GM21619 (cell line): Measurements from ENCODE around the gene SLAIN2.

Experiments
- ATAC-seq: cut with Tn5 transposase; IDR thresholded peaks from one replicate; pipeline ENCODE4 v1.9.1; 2021; ENCODE audit not compliant: unreplicated experiment

Gene SLAIN2

DNA sequence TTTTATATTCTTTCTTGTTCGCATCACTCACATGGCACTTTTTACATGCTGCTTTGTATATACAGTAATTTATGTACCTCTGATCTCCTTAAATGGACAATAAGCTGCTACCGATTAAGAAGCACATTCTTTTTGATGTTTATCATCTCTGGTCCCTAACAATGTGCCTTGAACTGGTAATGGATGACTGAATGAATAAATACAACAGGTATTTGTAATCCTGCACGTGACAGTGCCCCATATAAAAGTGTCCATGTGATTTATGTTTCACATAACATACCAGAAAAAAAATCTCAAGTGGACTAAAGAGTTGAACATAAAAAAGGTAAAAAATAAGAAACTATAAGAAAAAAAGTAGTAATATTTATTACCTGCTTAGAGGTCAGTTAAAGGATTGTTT lies 7.7 kb upstream of the SLAIN2 start:
- ATAC-seq: no peak

DNA sequence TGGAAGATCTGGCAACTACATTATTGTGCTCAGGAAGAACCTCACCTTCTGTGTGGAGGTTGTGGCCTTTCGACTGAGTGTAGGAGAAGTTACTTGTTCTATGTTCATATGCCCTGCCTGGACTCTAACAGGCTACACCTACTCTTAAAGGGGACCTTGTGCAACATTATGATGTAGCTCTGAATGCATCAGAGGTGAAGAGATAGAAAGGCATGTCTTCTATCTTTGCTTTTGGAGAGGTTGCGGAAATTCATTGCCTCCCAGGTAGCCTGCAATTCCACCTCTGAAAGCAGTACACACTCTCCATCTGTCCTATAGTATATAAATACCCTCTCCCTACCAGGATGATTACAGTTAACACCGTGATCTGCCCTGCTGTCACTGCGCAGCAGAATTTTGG lies 7.1 kb upstream of the SLAIN2 start:
- no peak for ATAC-seq

- no peak for ATAC-seq
Observed at GRCh38 chr4:48334900-48335384, 6.4 kb upstream of the SLAIN2 start.

DNA sequence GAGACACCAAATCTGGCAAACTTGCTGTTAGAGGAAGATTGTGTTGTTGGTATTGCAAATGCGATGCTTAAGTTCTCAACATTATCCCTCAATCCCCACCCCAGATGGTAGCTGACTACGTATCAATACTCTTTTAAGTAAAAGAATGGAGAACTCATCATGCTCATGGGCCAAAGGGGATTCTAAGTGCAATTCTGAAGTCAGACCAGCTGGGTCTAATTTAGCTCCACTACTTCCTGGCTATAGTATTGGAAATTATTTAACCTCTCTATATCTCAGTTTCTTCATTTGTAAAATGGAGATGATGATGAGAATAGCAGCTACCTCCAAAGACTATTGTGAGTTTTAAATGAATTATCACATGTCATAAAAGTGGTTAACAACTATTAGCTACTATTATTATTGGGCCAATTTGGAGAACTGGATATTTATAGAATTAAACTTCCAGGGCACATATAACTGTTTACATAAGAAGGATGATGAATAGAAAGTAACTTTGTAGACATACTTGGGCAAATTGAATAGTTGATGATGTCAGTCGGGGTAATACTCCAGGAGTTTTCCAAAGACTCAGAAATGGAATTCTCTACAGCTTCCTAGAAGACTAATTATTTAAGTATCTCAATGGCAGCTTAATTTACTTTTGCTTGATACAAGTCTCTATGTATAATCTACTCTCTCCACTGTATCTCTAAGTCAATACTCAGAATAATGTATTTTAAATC lies 5.0 kb upstream of the SLAIN2 start:
- ATAC-seq: no peak

- ATAC-seq: no peak
Observed at GRCh38 chr4:48337731-48338130, 3.6 kb upstream of the SLAIN2 start.

DNA sequence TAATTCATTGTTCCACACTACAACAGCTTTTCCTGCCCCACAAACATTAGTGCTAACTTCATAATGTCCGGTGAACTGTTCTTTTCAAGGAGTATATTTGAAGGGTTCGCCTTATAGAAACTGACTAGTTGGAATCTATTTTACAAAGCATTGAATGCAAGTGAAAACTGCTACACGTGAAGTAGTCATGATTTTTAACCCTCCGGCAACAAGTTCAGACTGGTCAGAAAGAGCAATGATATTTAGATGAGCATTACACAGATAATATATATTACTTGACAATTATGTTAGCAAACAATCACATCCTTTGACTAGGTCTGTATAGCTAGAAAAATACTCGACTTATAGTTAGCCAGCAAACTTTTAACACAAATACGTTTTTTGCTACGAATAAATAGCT lies 1.7 kb upstream of the SLAIN2 start:
- no peak for ATAC-seq

DNA sequence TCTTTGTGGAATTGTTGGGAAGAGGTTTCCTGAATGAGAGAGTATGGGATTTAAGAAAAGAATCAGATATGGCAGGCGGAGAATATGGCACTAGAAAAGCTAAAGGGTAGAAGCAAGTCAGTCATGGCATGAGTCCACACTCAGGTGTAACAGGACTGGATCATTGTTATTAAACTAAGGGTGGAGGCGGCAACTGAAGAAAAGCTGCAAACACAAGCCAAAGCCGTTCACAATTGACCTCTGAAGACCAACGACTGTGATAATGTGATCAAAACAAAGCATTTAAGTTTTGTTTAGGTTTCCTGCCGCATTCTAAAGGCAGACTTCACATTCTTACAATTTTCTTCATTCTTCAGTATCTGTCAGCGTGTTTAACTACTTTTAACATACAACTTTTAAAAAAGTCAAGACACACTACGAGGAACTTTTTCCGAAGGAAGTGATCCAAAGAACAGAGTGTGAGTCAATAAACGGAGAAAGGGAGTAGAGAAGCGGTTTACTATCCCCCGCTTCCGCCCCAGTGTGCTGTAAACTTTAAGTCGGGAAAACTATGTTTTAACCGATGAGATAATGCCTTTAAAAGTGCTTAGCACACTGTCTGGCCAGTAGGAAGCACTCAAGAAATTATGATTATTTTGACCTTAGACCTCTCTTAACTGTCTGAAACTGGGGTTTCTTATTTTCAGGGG lies 909 bp upstream of the SLAIN2 start:
- no peak for ATAC-seq

DNA sequence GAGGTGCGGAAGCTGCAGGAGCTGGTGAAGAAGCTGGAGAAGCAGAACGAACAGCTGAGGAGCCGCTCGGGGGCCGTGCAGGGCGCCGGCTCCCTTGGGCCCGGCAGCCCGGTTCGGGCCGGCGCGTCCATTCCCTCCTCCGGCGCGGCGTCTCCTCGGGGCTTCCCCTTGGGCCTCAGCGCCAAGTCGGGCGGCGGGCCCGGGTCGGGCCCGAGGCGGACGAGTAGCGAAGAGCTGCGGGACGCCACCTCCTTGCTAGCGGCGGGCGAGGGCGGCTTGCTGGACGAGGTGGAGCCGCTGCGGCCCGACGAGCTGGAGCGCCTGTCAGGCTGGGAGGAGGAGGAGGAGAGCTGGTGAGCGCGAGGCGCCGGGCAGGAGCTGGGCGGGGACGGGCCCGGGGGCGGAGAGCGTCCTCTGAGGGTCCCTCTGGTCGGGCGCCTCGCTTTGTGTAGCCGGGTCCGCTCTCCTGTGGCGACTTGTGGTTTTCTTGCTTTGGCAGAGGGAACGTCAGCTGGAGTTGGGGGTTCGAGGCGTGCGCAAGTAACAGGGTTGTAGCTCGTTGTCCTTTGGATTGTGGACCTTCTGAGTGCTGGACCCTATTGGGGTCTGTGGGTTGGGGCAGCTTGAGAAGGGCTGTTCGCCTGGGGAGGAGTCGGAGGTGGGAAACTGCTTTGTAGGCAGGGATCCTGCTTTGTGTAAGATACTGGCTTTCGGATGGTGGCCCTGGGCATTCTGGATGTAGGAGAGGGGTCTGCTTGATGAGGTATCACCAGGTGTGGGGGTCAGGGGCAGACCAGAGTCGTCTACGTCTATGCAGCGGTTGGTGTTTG lies 662 bp downstream of the SLAIN2 start:
- peak; percentile 23 for ATAC-seq

DNA sequence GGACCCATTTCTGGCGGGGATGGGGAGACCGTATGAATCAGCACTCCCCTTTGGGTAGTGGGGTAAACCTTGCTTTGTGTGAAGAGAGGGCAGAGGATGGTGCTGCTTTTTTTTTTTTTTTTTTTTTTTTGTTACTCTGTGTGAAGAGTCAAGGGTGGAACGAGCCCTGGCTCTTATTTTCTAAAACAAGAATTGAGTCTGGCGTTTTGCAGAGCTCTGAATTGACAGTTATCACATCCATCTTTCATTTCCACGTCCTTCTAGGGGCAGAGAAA lies 1.2 kb downstream of the SLAIN2 start:
- no peak for ATAC-seq

DNA sequence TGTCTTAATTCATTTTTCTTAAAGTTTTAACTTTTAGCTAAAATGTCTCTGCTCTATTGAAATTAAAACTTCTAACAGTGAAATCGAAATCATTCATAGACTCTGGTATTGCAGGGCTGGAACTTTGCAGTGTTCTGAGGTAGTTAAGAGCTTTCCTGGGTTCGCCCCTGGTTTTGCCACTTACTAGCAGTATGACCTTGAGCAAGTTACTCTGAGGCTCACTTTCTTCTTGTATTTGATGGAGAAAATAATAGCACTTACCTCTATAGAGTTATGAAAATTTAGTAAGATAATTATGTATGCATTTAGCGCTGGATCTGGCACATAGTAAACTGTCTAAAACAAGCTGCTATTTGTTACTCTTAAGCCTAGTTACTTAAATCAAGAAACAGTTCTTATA lies 1.7 kb downstream of the SLAIN2 start:
- ATAC-seq: no peak

GRCh38 chr4:48343551-48343950 lies 2.2 kb downstream of the SLAIN2 start:
- ATAC-seq: no peak

DNA sequence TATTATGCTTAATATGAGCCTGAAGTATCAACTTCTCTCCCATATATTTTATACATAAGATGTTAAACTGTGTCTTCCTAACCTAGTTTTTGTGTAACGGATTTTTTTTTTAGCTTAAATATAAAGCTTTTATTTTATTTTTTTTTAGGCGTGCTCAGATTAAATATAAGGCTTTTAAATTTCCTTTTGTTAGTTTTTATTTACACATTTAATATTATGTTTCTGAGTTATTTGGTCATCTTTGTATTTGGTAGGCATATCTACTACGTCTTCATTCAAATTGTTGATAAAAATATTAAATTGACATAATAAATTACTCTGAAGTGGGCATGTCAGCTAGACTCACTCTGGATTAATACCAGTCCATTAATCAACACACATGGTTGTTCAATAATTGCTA lies 4.2 kb downstream of the SLAIN2 start:
- no peak for ATAC-seq

DNA sequence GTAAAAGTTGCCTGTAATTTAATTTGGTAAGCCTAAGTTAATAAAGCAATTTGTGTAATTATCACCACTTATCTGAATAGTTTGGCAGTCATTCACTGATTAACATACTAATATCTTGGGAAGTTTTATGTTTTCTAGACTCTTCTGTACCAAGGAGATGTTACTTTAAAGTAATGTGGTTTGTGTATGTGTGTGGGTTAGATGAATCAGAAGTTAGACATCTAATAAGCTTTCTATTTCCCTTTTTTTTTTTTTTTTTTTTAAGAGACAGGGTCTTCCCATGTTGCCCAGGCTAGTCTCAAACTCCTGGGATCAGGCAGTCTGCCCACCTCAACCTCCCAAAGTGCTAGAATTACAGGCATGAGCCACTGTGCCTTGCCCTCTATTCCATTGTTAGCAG lies 5.3 kb downstream of the SLAIN2 start:
- no peak for ATAC-seq

DNA sequence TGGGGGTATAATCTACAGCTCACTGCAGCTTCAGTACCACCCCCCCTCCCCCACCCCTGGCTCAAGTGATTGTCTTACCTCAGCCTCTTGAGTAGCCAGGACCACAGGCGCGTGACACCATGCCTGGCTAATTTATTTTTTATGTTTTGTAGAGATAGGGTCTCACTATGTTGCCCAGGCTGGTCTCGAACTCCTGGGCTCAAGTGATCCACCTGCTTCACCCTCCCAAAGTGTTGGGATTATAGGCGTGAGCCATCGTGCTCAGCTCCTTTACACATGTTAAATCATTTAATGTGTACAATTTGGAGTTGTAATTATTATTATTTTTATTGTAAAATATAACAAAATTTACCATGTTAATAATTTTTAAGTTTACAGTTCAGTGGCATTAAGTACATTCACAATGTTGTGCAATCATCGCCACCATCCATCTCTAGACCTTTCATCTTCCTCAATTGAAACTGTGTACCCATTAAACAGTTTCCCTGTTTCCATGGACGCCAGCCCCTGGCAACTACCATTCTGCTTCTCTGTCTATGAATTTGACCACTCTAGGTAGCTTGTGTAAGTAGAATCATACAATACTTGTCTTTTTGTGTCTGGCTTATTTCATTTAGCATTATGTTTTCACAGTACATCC lies 6.1 kb downstream of the SLAIN2 start:
- ATAC-seq: no peak

- no peak for ATAC-seq
Observed at GRCh38 chr4:48350871-48351270, 9.5 kb downstream of the SLAIN2 start.

GRCh38 chr4:48352793-48353192 lies 11.5 kb downstream of the SLAIN2 start:
- ATAC-seq: no peak

GRCh38 chr4:48356355-48356754 lies 15.0 kb downstream of the SLAIN2 start:
- ATAC-seq: no peak

GRCh38 chr4:48360285-48361011 lies 19.1 kb downstream of the SLAIN2 start:
- ATAC-seq: no peak

DNA sequence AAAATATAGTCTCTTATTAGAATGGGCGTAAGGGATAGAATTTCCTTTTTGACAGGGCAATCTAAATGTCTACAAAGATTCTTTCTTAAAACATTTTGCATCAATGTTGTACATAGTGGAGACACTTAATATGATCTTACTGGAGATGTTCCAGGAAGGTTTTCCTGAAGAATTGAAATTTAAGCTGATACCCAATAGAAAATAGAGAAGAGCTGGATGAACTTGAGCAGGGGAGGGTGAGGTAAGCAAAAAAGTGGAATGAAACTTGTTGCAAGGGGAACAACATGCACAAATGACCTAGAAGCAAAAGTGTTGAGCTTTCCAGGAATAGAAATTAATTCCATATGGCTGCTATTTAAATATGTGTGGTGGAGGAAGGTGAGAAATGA lies 19.7 kb downstream of the SLAIN2 start:
- no peak for ATAC-seq

DNA sequence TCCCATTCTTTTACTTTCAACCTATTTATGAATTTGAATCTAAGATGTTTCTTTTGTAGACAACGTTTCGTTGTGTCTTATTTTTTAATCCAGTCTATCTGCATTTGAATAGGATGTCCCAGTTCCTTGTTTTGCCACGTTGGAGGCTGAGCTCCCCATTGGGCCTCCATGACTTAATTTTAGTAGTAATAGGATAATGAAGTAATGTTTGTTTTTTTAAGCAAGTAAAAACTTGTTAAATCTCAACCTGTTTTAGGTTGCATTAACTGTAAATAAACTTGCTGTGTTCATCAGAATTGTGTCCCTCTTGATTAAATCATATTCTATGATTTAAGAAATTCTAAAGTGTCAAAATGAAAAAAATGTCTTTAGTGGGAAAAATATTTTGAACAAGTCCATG lies 25.3 kb downstream of the SLAIN2 start:
- no peak for ATAC-seq

GRCh38 chr4:48367016-48367415 lies 25.7 kb downstream of the SLAIN2 start:
- ATAC-seq: no peak
